GM18861 (cell line): ENCODE measurements around the gene MYO18B.

Experiments
- ATAC-seq: cut with Tn5 transposase; IDR thresholded peaks from one replicate; pipeline ENCODE4 v1.9.1; 2021; ENCODE audit not compliant: unreplicated experiment

MYO18B gene

DNA sequence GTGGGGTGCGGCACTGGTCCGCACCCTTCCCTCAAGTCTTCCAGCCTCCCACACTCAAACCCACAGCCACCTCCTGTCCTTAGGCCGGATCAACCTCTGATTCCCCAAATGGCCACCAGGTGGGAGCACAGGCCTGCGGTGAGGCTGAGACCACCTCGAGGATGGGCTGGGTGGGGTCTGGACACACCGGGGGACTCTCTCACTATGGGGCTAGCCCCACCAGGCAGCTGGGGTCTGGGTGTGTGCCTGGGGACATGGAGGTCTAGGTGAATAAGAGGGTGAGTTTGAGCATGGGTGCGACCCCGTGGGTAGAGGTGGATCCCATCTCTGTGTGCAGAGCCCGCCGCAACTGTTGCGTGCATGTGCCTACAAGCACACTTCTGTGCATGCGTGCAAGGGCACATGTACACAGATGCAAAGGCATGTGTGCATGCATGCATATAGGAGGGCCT lies 32.6 kb downstream of the MYO18B start:
- ATAC-seq, result no peak

DNA sequence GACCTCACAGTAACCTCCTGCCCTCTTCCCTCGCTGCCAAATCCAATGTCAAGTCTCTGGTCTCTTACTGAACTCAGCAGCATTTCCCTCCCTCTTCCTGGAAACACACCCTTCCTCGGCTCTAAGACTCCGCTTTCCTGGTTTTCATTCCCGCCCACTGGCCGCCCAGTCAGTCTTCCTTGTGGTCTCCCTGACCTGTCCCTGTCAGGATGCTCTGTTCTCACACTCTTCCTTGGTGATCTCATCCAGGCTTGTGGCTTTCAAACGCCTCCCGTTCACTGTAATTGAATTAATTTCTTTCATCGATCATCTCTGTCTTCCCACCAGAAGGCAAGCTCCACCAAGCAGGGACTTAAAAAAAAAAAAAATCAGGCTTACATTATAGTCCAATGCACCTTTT lies 33.5 kb downstream of the MYO18B start:
- no peak for ATAC-seq

DNA sequence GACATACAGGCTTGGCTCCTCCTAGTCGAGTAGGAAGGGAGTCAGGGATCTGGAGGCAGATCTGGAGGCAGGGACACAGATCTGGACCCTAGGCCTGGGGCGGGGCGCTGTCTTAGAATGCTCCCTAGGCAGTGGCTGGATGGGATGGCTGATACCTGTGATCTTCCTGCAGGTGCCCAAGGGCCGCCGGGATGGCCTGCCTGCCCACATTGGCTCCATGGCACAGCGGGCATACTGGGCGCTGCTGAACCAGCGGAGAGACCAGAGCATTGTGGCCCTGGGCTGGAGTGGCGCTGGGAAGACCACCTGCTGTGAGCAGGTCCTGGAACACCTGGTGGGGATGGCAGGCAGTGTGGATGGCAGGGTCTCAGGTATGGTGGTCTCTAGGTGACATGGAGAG lies 35.4 kb downstream of the MYO18B start:
- no peak for ATAC-seq

DNA sequence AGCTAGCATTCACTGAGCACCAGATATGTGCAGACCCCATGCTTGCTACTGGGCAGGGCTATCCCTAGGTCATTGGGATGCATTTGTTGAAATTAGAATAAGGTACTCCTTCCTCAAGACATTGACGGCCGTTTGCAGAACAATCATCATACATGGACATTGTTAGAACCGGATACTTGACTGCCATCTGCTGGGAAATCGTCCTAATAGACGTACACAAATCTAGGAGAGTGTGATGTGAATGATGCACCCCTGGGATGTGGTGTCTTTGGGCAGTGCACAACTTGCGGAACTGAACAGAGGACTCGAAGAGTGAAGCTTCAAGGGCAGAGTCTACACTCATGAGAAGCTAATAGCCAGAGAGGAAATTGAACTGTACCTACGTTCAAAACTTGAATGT lies 35.9 kb downstream of the MYO18B start:
- ATAC-seq, result no peak

DNA sequence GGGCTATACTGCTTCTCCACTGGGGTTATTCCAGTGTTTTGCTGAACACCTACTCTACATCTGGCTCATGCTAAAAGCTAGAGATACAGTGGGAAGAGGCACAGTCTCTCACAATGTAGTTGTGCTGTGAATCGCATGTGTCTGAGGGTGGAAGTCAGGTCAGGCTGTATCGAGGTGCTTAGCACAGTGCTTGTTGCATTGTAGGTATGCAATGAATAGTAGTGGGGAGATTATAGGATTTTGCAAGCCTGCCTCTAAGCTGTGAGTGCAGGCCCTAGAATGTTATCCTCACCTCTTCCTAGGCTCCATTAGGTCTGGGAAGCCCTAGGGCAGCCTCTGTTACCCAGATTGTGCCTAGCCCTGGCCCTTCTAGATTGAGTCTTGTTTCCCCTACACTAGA lies 37.4 kb downstream of the MYO18B start:
- no peak for ATAC-seq

DNA sequence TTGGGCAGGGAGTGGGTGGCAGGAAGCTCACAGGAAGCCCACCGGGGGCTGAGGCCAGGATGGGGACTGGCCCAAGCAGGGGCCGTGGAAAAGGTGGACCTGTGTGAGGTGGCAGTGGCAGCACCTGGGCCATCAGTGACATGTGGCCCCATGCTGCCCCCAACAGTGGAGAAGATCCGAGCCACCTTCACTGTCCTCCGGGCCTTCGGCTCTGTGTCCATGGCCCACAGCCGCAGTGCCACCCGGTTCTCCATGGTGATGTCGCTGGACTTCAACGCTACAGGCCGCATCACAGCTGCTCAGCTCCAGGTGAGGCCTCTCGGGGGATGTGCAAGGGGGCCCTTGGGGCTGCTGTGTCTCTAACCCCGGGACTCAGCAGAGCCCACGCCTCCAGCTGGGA lies 37.9 kb downstream of the MYO18B start:
- ATAC-seq, result no peak

DNA sequence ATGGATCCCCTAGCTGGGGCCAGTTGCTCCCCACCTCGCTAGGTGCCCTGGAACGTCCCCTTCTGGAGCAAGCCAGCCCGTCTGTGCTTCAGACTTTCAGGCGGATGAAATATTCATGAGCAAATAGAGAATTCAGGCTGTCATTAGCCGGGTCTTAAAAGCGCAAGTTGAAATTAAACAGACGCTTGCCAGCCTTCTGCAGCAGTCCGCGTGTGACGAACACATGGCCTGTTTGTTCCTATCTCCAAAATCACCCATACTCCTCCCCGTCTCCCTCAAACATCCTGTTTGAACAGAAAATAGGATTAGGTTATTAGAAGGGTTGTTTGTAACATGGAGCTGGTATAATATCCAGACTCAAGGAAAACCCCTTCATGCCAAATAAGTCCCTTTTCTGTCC lies 38.7 kb downstream of the MYO18B start:
- no peak for ATAC-seq

DNA sequence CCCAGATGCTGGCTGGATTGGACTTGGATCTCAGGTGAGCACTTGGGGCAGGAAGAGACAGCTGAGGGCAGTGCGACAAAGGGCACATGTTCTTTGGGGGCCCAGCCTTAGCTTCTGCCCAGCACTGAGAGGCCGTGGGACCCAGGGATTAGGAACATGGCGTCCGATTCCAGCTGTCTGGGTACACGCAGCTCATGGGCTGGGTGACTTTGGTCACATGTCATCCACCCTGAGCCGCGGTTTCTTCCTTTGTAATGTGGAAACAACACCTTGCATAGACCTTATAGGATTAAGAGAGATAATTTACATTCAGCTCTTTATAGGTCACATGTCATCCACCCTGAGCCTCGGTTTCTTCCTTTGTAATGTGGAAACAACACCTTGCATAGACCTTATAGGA lies 39.8 kb downstream of the MYO18B start:
- ATAC-seq, result no peak

DNA sequence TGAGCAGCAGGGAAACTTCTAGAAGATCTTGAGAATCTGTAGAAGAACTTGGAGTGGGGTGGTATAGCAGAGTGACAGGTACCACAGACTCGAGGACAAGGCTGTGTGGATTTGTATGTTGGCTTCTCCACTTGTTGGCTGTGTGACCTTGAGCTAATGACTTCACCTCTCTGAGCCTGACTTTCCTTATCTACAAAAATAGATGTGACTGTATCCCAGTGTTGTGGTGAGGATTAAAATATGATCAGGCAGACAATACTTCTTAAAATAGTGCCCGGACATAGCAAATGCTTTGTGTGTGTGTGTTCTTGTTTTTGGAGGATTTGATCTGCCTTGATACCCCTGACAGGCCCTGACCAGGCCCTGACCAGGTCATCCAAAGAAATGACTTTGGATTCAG lies 40.8 kb downstream of the MYO18B start:
- no peak for ATAC-seq

DNA sequence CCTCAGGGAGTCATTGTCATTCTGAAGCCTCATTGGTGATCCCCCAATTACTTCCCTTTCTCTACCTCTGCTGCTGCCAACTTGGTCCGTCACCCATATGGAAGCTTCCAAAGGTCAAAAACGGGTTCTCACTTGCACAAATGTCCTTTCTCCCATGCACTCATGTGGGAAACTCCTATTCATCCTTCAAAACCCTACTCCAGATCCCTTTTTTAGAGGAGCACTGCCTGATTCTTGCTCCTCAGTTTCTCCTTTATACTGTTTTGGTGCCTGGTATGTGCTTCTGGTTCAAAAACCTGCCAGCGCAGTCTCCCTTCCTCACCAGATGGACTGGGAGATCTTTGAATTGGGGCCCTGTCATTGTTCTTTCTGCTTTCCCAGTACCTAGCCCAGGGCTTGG lies 41.9 kb downstream of the MYO18B start:
- ATAC-seq, result no peak

DNA sequence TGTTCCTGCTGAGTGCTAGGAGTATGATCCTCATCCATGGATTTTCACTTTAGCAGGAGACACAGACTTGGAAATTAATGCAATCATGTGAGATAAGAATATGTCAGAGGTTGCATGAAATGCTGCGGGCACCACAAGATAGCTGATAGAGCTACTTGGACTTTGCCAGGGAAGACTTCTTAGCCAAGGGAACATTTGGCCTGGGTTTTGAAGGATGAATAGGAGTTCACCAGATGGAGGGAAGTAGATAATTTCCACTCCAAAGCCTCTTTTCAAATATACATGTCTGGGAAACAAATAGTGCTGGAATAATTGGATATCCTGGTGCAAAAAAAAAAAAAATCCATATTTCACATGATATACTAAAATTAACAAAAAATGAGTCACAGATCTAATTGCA lies 44.2 kb downstream of the MYO18B start:
- no peak for ATAC-seq

DNA sequence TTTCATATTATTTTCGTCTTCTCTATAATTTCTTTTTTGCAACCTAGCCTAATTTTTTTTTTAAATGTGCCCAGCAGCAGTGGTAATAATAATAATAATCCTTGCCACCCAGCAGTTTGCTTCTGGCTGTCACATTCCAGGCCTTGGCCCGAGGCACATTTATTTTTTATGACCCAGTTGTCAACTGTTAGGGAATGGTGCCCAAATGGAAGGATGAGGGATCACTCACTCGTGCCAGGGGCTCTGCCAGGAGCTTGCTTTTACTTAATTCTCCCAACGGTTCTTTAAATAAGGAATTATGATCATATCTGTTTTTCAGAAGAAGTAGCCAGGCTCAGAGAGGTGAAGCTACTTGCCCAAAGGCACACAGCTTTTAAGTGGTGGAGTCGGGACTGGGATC lies 49.6 kb downstream of the MYO18B start:
- no peak for ATAC-seq

DNA sequence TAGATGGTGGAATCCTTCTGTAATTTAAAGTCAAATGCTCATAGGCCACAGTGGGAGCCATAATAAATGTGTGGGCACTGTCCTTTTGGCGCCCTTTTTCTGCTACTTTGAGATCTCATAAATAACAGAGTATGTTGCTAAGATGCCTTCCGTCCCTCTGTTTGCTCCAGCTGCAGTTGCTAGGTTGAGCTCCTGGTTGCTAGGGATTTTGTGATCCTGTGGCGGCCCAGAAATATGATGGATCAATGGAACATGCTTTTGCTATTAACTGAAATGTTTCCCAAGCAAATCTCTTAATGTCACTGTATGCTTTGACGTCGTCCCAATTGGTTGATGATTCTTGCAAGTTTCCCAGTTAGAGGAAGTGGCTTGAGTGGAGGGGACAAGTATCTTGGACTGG lies 53.5 kb downstream of the MYO18B start:
- no peak for ATAC-seq

DNA sequence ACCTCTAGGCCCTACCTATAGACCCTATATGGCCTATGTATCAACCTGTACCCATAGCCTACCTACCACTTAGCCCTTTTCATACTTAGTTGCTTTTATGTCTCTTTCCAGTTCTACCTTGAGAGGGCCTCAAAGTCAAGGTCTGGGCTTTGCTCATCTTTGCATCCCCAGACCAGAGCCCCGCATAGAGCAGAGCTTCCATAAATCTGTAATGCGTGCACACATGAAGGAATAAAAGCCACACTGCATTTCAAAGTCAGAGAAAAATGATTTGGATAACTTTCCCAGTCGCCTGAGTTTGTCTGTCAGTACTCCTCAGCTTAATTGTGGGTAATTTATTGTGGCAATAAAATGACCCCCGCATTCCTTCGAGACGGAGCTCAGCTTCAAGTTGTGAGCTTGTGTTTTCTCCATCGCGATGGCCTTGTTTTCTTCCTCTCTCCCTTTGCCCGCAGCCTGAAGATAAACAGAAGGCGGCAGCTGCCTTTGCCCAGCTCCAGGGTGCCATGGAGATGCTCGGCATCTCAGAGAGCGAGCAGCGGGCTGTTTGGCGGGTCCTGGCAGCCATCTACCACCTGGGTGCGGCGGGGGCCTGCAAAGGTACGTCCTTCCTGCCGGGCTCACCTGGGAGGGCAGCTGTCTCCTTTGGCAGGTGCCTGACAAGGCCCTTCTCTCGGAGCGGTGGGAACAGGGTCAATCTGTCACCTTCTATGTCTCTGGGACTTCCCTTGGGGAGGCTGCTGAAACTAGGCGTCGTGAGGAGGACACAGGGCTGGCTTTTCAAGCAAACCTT lies 55.7 kb downstream of the MYO18B start:
- no peak for ATAC-seq

DNA sequence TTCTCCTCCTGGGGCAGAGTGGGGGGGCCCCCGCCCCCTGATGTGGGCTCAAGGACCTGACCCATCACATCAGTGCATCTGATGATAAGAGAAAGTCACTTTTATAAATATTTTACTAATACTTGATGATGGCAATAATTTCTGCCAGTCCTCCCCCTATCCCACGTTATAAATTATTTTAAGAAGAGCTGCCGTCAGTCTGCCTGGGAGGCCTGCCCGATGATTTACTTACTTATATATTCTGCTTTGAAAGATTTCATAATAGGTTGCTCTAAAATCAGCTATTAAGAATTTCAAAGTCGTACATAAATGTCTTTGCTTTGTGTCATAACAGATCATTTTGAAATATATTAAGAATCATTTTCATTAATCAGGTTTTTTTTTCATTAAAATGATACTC lies 58.8 kb downstream of the MYO18B start:
- ATAC-seq, result no peak

DNA sequence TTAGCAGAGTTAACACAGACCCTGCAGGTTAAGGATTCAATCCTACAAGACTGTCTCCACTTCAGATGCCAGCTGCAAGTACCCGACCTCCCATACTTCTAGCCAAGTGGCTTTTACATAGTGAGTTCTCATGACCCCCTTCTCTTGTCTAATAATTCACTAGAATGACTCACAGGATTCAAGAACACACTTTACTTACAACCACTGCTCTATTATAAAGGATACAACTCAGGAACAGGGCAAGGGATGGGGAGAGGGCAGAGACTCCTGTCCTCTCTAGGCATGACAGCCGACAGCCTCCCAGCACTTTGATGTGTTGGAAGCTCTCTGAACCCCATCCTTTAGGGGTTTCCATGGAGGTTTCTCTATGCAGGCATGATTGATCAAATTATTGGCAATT lies 60.0 kb downstream of the MYO18B start:
- no peak for ATAC-seq

DNA sequence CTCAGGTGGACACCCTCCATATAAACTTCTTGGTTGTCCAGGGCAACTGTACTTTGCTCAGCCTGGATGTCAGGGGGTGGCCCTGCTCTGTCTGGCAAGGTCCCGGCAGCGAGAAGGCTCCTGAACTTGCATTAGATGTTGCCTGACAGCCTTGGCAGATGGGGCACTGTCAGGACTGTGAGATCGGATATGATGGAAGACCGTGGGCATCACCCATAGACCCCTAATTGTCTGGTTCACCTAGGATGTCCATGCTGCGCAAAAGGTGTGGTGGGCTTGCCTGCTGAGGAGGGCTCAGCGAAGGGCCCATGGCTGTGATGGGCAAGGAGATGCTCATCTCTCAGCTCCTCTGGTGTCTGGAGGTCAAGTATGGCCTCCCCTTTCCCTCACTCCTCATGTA lies 62.7 kb downstream of the MYO18B start:
- ATAC-seq, result no peak

DNA sequence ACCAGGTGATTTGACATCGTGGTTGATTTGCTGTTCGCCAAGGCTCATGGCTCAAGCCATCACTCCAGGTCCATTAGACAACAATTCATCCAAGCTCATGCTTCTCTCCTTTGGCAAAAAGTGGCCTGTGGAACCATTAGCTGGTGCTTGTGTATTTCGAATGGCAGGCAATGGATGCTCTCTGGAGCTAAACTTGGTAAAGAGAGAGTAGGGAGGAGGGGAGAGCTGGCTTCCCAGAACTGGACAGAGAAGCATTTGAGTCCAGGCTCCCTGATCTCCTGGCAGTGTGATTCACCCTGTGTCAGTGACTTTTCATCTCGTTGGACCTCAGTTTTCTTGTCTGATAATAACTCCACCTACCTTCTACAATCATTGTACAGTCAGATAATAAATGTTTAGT lies 64.6 kb downstream of the MYO18B start:
- no peak for ATAC-seq

DNA sequence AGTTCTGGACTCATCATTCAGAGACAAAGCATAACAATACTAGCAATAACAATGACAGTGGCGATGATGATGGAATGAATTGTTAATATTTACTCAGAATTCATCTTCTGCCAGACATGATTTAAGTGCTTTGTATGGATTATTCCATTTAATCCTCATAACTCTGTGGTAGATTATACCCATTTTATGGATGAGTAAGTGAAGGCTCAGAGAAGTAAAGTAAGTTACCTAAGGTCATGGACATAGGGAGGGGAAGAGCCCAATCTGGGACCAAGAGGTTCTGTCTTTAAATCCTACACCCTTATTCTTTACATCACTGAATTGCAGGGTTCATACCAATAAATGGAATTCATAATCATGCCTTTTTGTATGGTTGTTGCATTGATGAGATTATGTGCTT lies 72.7 kb downstream of the MYO18B start:
- no peak for ATAC-seq

DNA sequence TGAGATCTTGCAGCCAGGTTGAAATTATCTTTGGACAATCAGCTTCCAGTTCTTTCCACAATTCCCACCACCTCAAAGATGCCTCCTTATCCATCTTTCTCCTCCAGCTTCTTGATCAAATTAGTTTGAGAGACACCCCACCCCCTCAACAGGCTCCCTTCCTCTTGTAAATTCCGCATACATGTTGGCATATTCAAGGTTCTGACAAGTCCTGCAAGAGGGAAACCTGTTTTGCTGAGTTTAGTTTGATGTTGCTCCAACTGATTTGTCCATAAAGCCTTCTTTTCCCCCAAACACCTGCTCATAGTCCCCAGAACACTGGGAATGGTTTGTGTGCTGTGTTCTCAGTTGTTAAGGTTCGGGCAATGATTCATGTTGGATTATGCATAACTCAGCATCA lies 73.6 kb downstream of the MYO18B start:
- ATAC-seq, result no peak

DNA sequence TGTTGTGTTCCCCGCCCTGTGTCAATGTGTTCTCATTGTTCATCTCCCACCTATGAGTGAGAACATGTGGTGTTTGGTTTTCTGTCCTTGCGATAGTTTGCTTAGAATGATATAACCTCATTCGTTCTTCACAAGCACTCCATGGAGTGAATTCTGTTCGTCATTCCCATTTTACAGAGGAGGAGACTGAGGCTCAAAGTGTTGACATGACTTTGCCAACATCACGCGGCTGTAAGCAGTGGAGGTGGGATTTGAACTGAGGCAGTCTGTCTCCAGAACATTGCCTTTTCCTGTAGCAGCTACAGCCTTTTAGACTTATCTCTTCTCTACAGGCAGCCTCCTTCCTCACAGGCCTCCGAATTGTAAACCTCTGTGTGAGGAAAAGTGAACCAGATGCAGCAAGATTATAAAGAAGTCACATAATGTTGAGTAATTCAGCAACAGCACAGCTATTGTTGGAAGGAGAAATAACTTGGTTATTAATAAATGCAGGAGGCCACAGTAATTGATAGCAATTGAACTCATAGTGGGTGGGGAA lies 74.6 kb downstream of the MYO18B start:
- no peak for ATAC-seq

DNA sequence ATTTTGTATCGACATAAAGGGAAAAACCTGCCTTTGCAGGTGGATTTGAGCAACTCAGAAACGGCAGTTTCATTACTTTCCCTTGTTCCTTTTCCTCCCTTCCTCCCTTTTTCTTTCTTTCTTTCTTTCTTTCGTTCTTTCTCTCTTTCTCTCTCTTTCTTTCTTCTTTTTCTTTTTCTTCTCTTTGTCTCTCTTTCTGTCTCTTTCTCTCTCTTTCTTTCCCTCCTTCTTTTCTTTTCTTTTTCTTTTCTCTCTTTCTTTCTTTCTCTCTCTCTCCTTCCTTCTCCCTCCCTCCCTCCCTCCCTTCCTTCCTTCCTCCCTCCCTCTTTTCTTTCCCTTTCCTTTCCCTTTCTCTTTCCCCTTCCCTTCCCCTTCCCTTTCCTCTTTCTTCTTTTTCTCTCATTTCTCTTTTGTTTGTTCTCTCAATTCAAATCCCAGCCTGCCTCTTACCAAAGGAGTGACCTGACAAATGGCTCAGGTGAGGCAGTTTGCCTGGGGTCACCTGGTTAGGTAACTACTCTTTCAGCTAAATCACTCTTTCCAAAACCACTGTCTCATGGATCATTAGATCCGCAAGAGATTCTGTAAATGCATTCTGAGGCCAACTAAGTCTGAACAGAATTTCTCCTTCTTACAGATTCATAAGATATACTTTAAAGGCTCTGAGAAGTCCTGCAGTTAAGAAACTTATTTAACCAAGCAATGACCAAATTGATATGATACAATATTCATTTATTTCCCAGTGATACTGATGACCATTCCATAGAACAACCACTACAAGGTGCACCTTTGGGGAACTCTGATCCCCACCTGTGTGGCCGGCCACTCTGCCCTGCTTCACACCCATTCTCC lies 75.3 kb downstream of the MYO18B start:
- no peak for ATAC-seq
